CD14-positive monocyte (primary cell): ENCODE measurements around the gene KLHL3. TPM values are rescaled to one million over a fixed set of nuclear protein-coding genes. Genes with fewer than 3 reads are reported as not detected.

Source experiments
- DNase-seq, 3 donors: peaks; one replicate each; pipeline ENCODE4 v3.0.0-alpha.2; 2011 to 2022
- H2AFZ ChIP-seq: 2 replicates; pipeline ENCODE4 v1.6.0; 2012; ENCODE audit warnings: mild to moderate bottlenecking, low read depth, low read length, inconsistent platforms; ENCODE audit not compliant: insufficient read depth, poor library complexity, severe bottlenecking
- H3K27ac ChIP-seq, 2 donors: 1 replicate in 1 of 2; 2 replicates in 1 of 2; pipeline ENCODE4 v1.5.1; 2012 to 2013; ENCODE audit warnings: low read length in 2 of 2, control low read depth in 1 of 2, inconsistent platforms in 1 of 2, low read depth in 1 of 2, mild to moderate bottlenecking in 1 of 2
- H3K27me3 ChIP-seq, 2 donors: one replicate each; pipeline versions ENCODE4 v1.6.0 to v1.6.1; 2011 to 2013; ENCODE audit warnings: low read length in 2 of 2; ENCODE audit not compliant: control insufficient read depth in 2 of 2, insufficient read depth in 2 of 2
- H3K36me3 ChIP-seq, 2 donors: replicated peaks in 1 of 2; 1 replicate in 1 of 2; 2 replicates in 1 of 2; pipeline versions ENCODE4 v1.5.1 to v1.6.1; 2012 to 2013; ENCODE audit warnings: low read length in 2 of 2, control low read depth in 1 of 2, inconsistent platforms in 1 of 2, mild to moderate bottlenecking in 1 of 2; ENCODE audit not compliant: insufficient read depth in 2 of 2, control insufficient read depth in 1 of 2
- H3K4me1 ChIP-seq, 2 donors: 1 replicate in 1 of 2; 2 replicates in 1 of 2; pipeline versions ENCODE4 v1.5.1 to v1.6.1; 2012 to 2013; ENCODE audit warnings: low read length in 2 of 2, control low read depth in 1 of 2, inconsistent platforms in 1 of 2, mild to moderate bottlenecking in 1 of 2, moderate library complexity in 1 of 2; ENCODE audit not compliant: insufficient read depth in 2 of 2, control insufficient read depth in 1 of 2
- H3K4me2 ChIP-seq: replicated peaks from 2 replicates; pipeline ENCODE3; 2012; ENCODE audit warnings: low read length, moderate library complexity, mild to moderate bottlenecking; ENCODE audit not compliant: poor library complexity, severe bottlenecking; ENCODE audit errors: extremely low read depth
- H3K4me3 ChIP-seq, 3 experiments: fragments of 200-600 bp in 1 of 3; sonication (generic) in 1 of 3; replicated peaks in 1 of 3; 1 replicate in 2 of 3; 2 replicates in 1 of 3; pipeline ENCODE4 v1.5.1; 2011 to 2013; ENCODE audit warnings: low read length in 3 of 3, mild to moderate bottlenecking in 3 of 3, control low read depth in 2 of 3, low read depth in 2 of 3, inconsistent platforms in 1 of 3, moderate library complexity in 1 of 3
- H3K79me2 ChIP-seq: 2 replicates; pipeline ENCODE4 v1.6.0; 2012; ENCODE audit warnings: mild to moderate bottlenecking, control low read depth, inconsistent platforms, low read length, moderate library complexity; ENCODE audit not compliant: insufficient read depth
- H3K9ac ChIP-seq: 2 replicates; pipeline ENCODE4 v1.6.0; 2017; ENCODE audit warnings: low read length, mild to moderate bottlenecking; ENCODE audit not compliant: insufficient read depth, poor library complexity, severe bottlenecking
- H3K9me3 ChIP-seq, 2 donors: replicated peaks in 1 of 2; 1 replicate in 1 of 2; 2 replicates in 1 of 2; pipeline versions ENCODE4 v1.5.1 to v1.6.1; 2012 to 2013; ENCODE audit warnings: low read length in 2 of 2, control low read depth in 1 of 2; ENCODE audit not compliant: control insufficient read depth in 1 of 2, insufficient read depth in 1 of 2
- H4K20me1 ChIP-seq: 2 replicates; pipeline ENCODE4 v1.6.0; 2012; ENCODE audit warnings: mild to moderate bottlenecking, low read length, control low read depth, moderate library complexity; ENCODE audit not compliant: insufficient read depth
- H3K27ac Mint-ChIP-seq, 7 donors: one replicate each; pipeline ENCODE4 v1.8.0; 2020; ENCODE audit warnings: mild to moderate bottlenecking in 7 of 7, mixed read lengths in 7 of 7, moderate library complexity in 6 of 7, inconsistent platforms in 2 of 7
- H3K27me3 Mint-ChIP-seq, 3 donors: one replicate each; pipeline ENCODE4 v1.8.0; 2021 to 2022; ENCODE audit warnings: low read depth in 3 of 3, mild to moderate bottlenecking in 3 of 3, mixed read lengths in 3 of 3, moderate library complexity in 3 of 3, inconsistent platforms in 1 of 3
- H3K36me3 Mint-ChIP-seq, 2 donors: one replicate each; pipeline ENCODE4 v1.8.0; 2020; ENCODE audit warnings: mixed read lengths in 2 of 2, inconsistent platforms in 1 of 2, mild to moderate bottlenecking in 1 of 2
- H3K4me1 Mint-ChIP-seq: one replicate; pipeline ENCODE4 v1.8.0; 2020; ENCODE audit warnings: mild to moderate bottlenecking, mixed read lengths
- H3K4me3 Mint-ChIP-seq, 2 donors: one replicate each; pipeline ENCODE4 v1.8.0; 2020; ENCODE audit warnings: mild to moderate bottlenecking in 2 of 2, mixed read lengths in 2 of 2, moderate library complexity in 1 of 2
- H3K9me3 Mint-ChIP-seq, 7 donors: one replicate each; pipeline ENCODE4 v1.8.0; 2020 to 2022; ENCODE audit warnings: mixed read lengths in 7 of 7, mild to moderate bottlenecking in 6 of 7, moderate library complexity in 6 of 7, inconsistent platforms in 2 of 7
- WGBS: methylation state at CpG from one replicate; pipeline ENCODE4 v1.1.5; 2013; ENCODE audit warnings: missing lambda C conversion rate; ENCODE audit not compliant: insufficient coverage; 5-methylcytosine and 5-hydroxymethylcytosine counted together
- intact Hi-C, 2 donors: fragments of 100-400 bp; cut with micrococcal nuclease; formaldehyde crosslinking; loops; one replicate each; pipeline versions ENCODE4 v1.15.0 to v1.15.1; 2023
- polyA plus RNA-seq, 3 donors: library from polyadenylated mRNA; depleted of rRNA in 1 of 3; unstranded in 2 of 3; stranded (reverse) in 1 of 3; fragments of 300-500 nt in 2 of 3; fragments of >200 nt in 1 of 3; fragmentation: Illumina TruSeq in 2 of 3; gene quantifications; 1 replicate in 2 of 3; 2 replicates in 1 of 3; pipeline ENCODE4 v1.2.3, GENCODE V29; 2012 to 2021
- TF ChIP-seq, protein P1 (sequence below): fragments of 200-600 bp; IDR thresholded peaks from one replicate; pipeline ENCODE4 v1.8.0; 2022; ENCODE audit warnings: antibody characterized with exemption, mild to moderate bottlenecking

The KLHL3 gene
- polyA plus RNA-seq, 3 donors: 0.71 TPM; not detected in 2

DNA sequence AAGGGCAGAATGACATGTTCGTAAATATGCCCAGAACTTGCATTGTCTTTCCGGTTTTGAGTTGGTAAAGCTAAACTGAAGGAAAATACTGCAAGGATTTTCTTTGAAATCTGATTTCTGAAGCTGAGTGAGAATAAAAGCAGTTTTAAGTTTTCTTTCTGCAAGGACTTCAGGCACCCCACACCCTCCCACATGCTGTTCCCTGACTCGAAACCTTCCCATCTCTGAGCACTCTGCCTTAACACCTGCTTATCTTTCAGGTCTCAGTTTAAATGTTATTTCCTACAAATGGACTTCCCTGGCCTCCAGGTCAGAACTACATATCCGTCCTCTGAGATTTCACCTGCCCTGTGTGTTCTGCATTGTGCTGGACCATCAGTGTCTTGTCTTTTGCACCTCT is 93.8 kb downstream of the KLHL3 start:
- H3K4me1 ChIP-seq: no peaks in the 10 kb centered on the region
- no peak overlapping the region for H3K4me2 ChIP-seq
- DNase-seq: no peak
- H3K4me1 Mint-ChIP-seq: no peaks in the 10 kb centered on the region
- H3K36me3 ChIP-seq: no peaks in the 10 kb centered on the region
- H3K9me3 ChIP-seq: no peaks in the 10 kb centered on the region
- no peak overlapping the region for H3K27ac Mint-ChIP-seq
- H3K27me3 ChIP-seq: no peaks in the 10 kb centered on the region
- TF ChIP-seq, protein P1, sequence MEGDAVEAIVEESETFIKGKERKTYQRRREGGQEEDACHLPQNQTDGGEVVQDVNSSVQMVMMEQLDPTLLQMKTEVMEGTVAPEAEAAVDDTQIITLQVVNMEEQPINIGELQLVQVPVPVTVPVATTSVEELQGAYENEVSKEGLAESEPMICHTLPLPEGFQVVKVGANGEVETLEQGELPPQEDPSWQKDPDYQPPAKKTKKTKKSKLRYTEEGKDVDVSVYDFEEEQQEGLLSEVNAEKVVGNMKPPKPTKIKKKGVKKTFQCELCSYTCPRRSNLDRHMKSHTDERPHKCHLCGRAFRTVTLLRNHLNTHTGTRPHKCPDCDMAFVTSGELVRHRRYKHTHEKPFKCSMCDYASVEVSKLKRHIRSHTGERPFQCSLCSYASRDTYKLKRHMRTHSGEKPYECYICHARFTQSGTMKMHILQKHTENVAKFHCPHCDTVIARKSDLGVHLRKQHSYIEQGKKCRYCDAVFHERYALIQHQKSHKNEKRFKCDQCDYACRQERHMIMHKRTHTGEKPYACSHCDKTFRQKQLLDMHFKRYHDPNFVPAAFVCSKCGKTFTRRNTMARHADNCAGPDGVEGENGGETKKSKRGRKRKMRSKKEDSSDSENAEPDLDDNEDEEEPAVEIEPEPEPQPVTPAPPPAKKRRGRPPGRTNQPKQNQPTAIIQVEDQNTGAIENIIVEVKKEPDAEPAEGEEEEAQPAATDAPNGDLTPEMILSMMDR: no peak
- intact Hi-C loops: no loop called here
- no peak overlapping the region for H3K4me3 Mint-ChIP-seq
- peaks cover 0 to 2% (median 1%) of the 10 kb centered on the region in 3 donors for H3K27me3 Mint-ChIP-seq
- no peaks in the 10 kb centered on the region for H4K20me1 ChIP-seq
- H3K4me3 ChIP-seq: no peak overlapping the region
- H3K36me3 Mint-ChIP-seq: no peaks in the 10 kb centered on the region
- H3K79me2 ChIP-seq: no peaks in the 10 kb centered on the region
- H3K9ac ChIP-seq: no peak overlapping the region
- H2AFZ ChIP-seq: no peak overlapping the region
- 100% methylated on average over 2 of the region's 4 CpGs for WGBS
- H3K27ac ChIP-seq: no peak overlapping the region
- H3K9me3 Mint-ChIP-seq: peaks cover 0 to 5% (median 2%) of the 10 kb centered on the region in 7 donors

DNA sequence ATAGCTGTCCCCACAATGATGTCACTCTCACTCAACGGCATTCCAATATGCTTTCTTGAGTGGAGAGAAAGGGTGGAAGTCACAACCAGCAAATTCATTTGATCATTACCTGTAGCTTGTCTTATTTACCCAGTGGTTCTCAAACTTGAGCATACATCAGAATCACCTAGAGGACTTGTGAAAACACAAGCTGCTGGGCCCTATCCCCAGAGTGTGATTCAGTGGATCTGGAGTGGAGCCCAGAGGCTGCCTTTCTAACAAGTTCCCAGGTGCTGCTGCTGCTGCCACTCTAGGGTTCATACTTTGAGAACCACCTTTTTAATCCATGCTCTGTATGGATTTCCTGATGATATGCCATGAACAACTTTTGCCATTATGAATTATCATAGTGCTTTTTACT is 94.7 kb downstream of the KLHL3 start:
- WGBS: no CpG with 5 or more reads among the region's 1 CpG
- H2AFZ ChIP-seq: no peak overlapping the region
- no peaks in the 10 kb centered on the region for H3K79me2 ChIP-seq
- TF ChIP-seq, protein P1: no peak
- Mint-ChIP-seq H3K4me1 (no peaks in the 10 kb centered on the region), H3K9me3 (peaks cover 0 to 5% (median 2%) of the 10 kb centered on the region in 7 donors), H3K27me3 (peaks cover 0 to 4% (median 1%) of the 10 kb centered on the region in 3 donors), H3K4me3 (no peak overlapping the region), H3K27ac (no peak overlapping the region), H3K36me3 (no peaks in the 10 kb centered on the region)
- intact Hi-C loops: no loop called here
- H3K9me3 ChIP-seq: no peaks in the 10 kb centered on the region
- no peaks in the 10 kb centered on the region for H3K4me1 ChIP-seq
- no peak overlapping the region for H3K27ac ChIP-seq
- H3K4me3 ChIP-seq: no peak overlapping the region
- H3K4me2 ChIP-seq: no peak overlapping the region
- H4K20me1 ChIP-seq: no peaks in the 10 kb centered on the region
- H3K27me3 ChIP-seq: no peaks in the 10 kb centered on the region
- H3K9ac ChIP-seq: no peak overlapping the region
- no peaks in the 10 kb centered on the region for H3K36me3 ChIP-seq
- DNase-seq: no peak
